ENCODE data around the gene TGFB3. TPM values are rescaled to one million over a fixed set of nuclear protein-coding genes. Genes with fewer than 3 reads are reported as not detected.

Gene TGFB3
- polyA plus RNA-seq, 3 donors from 2014 or later, result 0.39 to 0.46 TPM; not detected in 1

DNA sequence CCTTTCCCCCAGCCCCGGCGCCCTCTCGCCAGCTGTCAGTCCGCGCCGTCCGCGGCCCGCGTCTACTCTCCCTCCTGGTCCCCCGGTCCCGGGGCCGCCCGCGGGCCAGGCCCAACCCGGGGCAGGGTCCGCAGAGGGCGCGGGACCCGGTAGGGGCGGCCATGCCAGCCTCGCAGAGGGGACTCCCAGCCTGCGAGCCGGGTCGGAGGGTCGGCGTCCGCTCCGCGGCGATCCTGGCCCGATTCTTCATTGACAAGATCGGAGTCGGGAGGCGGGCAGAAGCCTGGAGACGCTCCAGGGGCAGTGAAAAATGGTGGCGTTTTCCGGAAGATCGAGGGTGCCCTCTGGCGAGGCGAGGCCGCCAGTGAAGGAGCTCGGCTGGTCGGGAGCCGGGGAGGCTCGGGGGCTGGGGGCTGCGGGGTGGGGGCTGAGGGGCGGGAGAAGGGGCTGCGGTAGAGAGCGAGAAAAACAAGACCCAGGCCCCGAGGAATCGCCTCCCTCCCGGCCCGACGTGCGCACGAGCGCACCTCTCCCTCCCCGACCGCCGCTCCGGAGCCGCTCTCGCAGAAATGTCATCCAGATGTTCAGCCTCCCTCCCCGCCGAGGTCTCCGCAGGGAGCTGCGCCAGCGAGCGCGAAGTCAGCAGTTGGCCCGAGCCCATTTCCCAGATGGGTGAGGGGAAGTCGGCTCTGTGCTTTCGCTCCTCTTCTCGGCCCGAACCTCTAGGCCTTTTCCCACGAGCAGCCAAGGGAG, 647 bp upstream of the TGFB3 start:
- H3K9me3 Mint-ChIP-seq, result no peaks in the 10 kb centered on the region
- H3K27me3 Mint-ChIP-seq (ENCODE audit: low read depth in 3 of 3), result peaks cover 7 to 18% (median 12%) of the 10 kb centered on the region in 3 donors
- DNase-seq, result peak; percentile 76 to 79 (median 79)
- peaks cover 49 to 51% of the 10 kb centered on the region in 2 donors for H3K4me1 Mint-ChIP-seq
- H3K36me3 Mint-ChIP-seq, result no peaks in the 10 kb centered on the region
- H3K4me3 Mint-ChIP-seq, result peak overlapping the region; percentile 87 to 96 (median 91)
- H3K27ac Mint-ChIP-seq, result peak overlapping the region; percentile 89 to 100 (median 95)

DNA sequence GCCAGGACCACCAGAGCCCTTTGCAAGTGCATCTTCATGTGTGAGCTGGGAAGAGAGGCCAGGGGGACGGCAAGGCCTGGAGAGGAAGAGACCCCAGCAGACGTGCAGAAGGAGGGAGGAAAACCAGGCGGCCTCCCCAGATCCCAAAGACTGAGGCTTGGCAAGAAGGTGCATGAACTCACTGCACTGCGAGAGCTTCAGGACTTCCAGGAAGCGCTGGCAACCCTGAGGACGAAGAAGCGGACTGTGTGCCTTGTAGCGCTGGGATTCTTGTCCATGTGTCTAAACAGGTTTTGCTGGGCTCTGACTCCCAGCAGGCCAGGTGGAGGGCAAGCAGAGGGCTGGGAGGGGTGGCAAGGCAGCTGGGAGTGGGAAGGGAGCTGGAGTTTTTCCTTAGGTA, 939 bp downstream of the TGFB3 start:
- no peak for DNase-seq
- no peaks in the 10 kb centered on the region for H3K36me3 Mint-ChIP-seq
- peaks cover 35 to 41% of the 10 kb centered on the region in 2 donors for H3K4me1 Mint-ChIP-seq
- H3K4me3 Mint-ChIP-seq, result peak overlapping the region; percentile 87 to 96 (median 91)
- H3K9me3 Mint-ChIP-seq, result no peaks in the 10 kb centered on the region
- H3K27ac Mint-ChIP-seq, result peak overlapping the region in 5 of 6 donors; percentile 66 to 100 (median 95)
- H3K27me3 Mint-ChIP-seq (ENCODE audit: low read depth in 3 of 3), result peaks cover 7 to 14% (median 12%) of the 10 kb centered on the region in 3 donors

DNA sequence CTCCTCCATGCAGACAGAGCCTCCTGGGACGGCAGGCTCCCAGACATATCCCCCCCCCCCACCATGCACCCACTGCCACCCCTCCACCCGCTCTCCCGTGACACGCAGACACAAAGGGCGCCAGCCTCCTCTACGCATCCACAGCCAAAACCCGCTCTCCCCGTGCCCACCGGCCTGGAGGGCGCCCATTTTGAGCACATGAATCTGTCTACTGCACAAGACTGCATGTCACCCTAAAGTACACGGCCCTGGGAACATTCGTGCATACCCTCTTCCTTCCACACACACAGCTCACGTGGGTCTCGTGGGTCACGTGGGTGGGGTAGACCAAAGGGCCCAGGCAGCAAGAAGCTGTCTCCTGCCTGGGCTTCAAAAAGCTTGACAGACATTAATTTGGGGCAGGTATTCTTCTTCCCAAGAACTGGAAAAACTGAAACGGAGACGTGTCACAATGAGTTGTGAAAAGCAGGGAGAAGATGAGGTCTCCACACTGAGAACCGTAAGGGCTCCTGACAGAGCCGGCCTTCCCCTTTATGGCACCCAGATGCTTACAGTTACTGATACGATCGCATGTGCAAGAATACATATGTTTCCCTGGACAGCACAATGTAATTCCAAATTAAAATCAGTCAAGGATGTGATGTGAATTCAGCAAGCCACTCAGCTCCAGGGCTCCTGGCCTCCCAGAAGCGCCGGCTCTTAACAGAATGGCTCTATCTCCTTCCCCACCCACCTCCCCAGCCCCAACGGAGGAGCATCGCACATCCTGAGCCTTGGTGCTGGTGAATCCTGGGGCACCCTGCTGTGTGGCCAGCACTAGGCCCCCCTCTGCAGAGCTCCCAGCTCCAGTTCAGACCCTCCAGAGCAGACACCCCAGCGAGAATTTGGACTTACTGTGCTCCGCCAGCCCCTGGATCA, 1.9 kb downstream of the TGFB3 start:
- peak overlapping the region in 2 of 6 donors; percentile 17 to 45 for H3K27ac Mint-ChIP-seq
- H3K36me3 Mint-ChIP-seq, result no peaks in the 10 kb centered on the region
- H3K27me3 Mint-ChIP-seq (ENCODE audit: low read depth in 3 of 3), result peaks cover 5 to 10% (median 8%) of the 10 kb centered on the region in 3 donors
- no peaks in the 10 kb centered on the region for H3K9me3 Mint-ChIP-seq
- no peak for DNase-seq
- H3K4me1 Mint-ChIP-seq, result peaks cover 27 to 37% of the 10 kb centered on the region in 2 donors
- H3K4me3 Mint-ChIP-seq, result peak overlapping the region in 3 of 5 donors; percentile 10 to 60 (median 17)

DNA sequence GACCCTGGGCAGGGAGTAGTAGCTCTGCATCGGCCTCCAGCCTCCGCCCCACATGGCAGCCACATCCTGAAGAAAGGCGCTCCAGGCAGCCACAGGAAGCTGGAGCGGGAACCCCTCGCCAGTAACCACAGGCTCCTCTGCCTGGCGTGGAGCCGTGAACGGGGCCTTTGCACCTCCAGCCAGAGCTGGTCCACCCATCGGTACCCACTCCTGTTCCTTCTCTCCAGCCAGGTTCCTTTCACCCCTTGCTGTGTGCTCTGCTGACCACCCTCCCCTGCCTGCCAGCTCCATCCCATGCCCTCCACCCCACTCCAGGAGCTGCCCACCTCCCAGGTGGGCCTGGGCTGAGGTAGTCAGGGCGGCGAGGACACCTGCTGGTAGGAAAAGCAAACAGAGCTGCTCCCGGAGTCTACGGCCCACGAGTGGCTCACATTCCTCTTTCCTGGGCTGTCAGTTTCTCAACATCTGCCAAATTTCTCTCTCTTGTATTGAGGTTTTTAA, 2.7 kb downstream of the TGFB3 start:
- no peaks in the 10 kb centered on the region for H3K9me3 Mint-ChIP-seq
- peaks cover 27 to 37% of the 10 kb centered on the region in 2 donors for H3K4me1 Mint-ChIP-seq
- peaks cover 5 to 9% (median 8%) of the 10 kb centered on the region in 3 donors for H3K27me3 Mint-ChIP-seq (ENCODE audit: low read depth in 3 of 3)
- no peaks in the 10 kb centered on the region for H3K36me3 Mint-ChIP-seq
- H3K4me3 Mint-ChIP-seq, result peak overlapping the region in 2 of 5 donors; percentile 17 to 60
- DNase-seq, result peak in 1 of 3 donors; percentile 5
- H3K27ac Mint-ChIP-seq, result peak overlapping the region in 1 of 6 donors; percentile 45

DNA sequence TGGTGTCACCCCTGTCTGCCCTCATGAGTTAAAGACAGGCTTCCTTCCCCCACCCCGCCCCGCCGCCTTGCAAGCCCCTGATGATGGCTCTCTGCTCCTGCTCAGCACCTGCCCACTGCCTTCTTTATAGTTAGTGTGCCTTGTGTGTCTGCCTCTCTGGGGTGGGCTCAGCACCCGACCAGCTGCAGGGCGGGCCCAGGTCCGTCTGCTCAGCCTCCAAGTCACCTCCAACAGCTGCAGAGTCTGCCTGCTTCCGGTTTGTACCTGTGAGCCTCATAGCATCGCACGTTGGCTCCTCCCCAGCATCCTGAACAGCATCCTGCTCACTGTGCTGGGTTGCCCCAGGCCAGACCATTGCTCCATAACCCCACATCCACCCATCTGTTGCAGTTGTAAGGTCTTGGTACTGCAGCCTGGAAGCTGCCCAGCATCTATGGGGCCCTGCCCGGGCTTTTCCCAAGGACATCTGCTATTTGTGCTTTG, 3.5 kb downstream of the TGFB3 start:
- Mint-ChIP-seq H3K4me1 (peaks cover 27 to 37% of the 10 kb centered on the region in 2 donors), H3K27ac (no peak overlapping the region), H3K9me3 (no peaks in the 10 kb centered on the region), H3K36me3 (no peaks in the 10 kb centered on the region), H3K4me3 (no peak overlapping the region), H3K27me3 (ENCODE audit: low read depth in 3 of 3) (peaks cover 3 to 8% (median 6%) of the 10 kb centered on the region in 3 donors)
- DNase-seq, result no peak

DNA sequence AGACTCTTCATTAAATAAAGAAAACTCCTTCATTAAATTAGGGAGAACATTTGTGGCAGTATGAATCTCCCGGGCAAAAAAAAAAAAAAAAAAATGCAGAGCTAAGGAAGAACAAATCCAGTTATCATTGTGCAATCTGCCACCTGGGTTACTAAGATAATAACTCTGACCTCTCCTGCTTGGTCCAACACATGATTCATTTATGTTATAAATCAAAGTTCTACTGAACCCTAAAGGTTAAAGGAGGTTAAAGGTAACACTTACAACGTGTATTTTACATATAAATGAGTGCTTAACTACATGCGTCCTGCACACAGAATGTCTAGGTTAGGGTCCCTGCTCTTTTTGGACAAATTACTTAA, 4.2 kb downstream of the TGFB3 start:
- Mint-ChIP-seq H3K4me1 (peaks cover 27 to 32% of the 10 kb centered on the region in 2 donors), H3K9me3 (no peaks in the 10 kb centered on the region), H3K27ac (no peak overlapping the region), H3K4me3 (no peak overlapping the region), H3K36me3 (no peaks in the 10 kb centered on the region), H3K27me3 (ENCODE audit: low read depth in 3 of 3) (peaks cover 3 to 8% (median 6%) of the 10 kb centered on the region in 3 donors)
- DNase-seq, result no peak

DNA sequence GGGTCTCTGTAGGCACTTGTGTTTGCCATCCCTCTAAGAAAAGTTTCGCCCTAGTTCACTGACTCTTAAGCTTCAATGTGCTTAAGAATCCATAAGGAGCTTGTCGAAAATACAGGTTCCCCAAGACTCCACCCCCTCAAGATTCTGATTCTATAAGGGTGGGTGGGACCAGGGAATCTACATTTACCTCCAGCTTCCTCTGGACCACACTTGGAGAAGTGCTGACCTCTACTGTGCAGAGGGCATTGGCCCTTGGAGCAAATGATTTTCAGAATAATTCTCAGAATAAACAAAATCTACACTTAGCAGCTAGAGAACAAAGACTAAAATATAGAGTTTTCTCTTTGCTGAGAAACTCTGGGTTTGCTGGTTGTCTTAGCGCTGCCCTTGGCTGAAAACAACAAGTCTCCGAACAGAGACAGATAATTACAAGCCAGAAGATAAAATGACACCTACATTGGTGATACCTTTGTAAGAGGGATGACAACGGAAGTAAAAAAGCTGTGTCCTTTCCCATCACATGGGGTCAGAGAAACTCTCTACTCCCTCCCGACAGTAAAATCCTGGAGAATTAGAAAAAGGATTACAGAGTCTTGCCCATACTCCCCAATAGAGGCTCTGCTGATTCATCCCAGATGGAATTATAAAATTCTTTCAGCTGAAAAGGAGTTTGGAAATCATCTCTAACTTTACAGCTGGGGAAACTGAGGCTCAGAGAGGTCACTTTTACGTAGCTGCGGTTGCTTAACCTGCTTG, 4.8 kb downstream of the TGFB3 start:
- no peak overlapping the region for H3K27ac Mint-ChIP-seq

DNA sequence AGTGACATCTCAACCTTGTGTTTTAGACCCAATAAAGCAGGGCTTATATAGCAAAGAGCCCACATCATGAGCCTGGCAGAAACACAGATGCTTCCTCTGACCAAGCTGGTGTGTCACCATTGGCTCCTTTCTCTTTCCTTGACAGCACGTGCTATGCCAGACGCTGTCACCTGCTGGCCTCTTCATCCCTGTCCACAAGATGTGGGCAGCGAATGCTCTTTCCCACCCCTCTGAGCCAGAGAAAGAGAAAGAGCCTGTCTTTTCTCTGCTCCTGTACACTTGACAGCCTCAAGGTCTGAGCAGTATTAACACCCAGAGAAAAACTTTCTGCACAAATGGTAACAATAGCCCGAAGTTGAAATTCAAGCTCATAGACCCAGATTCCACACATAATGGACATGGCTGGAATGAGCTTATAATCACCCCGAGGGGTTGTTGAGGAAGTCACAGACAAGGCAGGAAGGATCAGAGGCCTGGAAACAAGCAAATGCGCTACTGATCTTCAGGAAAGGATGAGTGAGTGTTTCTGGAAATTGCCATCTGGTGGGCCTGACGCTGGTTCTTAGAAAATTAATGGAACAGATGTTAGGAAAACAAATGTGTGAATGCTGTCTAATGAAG, 8.9 kb downstream of the TGFB3 start:
- Mint-ChIP-seq H3K27ac (no peak overlapping the region), H3K9me3 (no peaks in the 10 kb centered on the region)

More for the DNA sequence above, 4.8 kb downstream of the TGFB3 start:
- no peak for DNase-seq
- Mint-ChIP-seq H3K9me3 (no peaks in the 10 kb centered on the region), H3K36me3 (peaks cover 0 to 4% (median 0%) of the 10 kb centered on the region in 3 donors), H3K4me1 (peaks cover 26 to 32% of the 10 kb centered on the region in 2 donors), H3K27me3 (ENCODE audit: low read depth in 3 of 3) (peaks cover 3 to 8% (median 6%) of the 10 kb centered on the region in 3 donors), H3K4me3 (no peak overlapping the region)

DNA sequence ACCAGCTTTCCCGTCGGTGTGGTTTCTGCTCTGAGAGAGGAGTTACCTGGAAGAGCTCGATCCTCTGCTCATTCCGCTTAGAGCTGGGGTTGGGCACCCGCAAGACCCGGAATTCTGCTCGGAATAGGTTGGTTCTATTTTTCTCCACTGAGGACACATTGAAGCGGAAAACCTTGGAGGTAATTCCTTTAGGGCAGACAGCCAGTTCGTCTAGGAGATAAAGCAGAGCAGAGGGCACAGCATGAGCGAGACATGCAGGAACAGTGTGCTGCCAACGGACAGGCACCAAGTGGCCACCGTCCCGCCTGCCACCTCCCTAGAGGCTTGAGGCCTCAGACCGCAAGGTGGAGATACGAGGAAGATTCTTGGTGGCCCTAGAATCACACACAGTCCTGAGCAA, 10.3 kb downstream of the TGFB3 start:
- no peak for DNase-seq
- peaks cover 0 to 3% (median 0%) of the 10 kb centered on the region in 3 donors for H3K27me3 Mint-ChIP-seq (ENCODE audit: low read depth in 3 of 3)
- no peak overlapping the region for H3K4me3 Mint-ChIP-seq
- no peak overlapping the region for H3K27ac Mint-ChIP-seq
- no peaks in the 10 kb centered on the region for H3K9me3 Mint-ChIP-seq
- H3K4me1 Mint-ChIP-seq, result no peaks in the 10 kb centered on the region
- H3K36me3 Mint-ChIP-seq, result peaks cover under 1 to 29% (median under 1%) of the 10 kb centered on the region in 3 donors

More for the DNA sequence above, 8.9 kb downstream of the TGFB3 start:
- H3K36me3 Mint-ChIP-seq, result peaks cover 0 to 21% (median 0%) of the 10 kb centered on the region in 3 donors
- H3K4me1 Mint-ChIP-seq, result no peaks in the 10 kb centered on the region
- no peak overlapping the region for H3K4me3 Mint-ChIP-seq
- H3K27me3 Mint-ChIP-seq (ENCODE audit: low read depth in 3 of 3), result no peaks in the 10 kb centered on the region
- no peak for DNase-seq

DNA sequence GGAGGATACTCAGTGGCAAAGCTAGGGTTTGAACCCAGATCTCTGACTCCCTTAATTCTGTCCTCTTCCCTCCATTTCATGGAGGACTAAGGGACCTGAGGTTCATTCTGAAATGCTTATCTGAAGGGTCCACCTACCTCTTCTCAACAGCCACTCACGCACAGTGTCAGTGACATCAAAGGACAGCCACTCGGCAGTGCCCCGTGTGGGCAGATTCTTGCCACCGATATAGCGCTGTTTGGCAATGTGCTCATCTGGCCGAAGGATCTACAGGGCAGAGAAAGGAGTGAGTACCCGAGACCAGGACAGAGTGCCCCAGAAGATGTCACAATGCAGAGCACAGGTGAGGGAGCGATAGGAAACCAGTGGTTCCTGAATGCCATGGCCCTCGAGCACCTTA, 10.8 kb downstream of the TGFB3 start:
- no peak overlapping the region for H3K27ac Mint-ChIP-seq
- no peak for DNase-seq
- peaks cover 0 to 3% (median 0%) of the 10 kb centered on the region in 3 donors for H3K27me3 Mint-ChIP-seq (ENCODE audit: low read depth in 3 of 3)
- H3K9me3 Mint-ChIP-seq, result no peaks in the 10 kb centered on the region
- H3K4me1 Mint-ChIP-seq, result no peaks in the 10 kb centered on the region
- H3K4me3 Mint-ChIP-seq, result no peak overlapping the region
- peaks cover 4 to 34% (median 5%) of the 10 kb centered on the region in 3 donors for H3K36me3 Mint-ChIP-seq

DNA sequence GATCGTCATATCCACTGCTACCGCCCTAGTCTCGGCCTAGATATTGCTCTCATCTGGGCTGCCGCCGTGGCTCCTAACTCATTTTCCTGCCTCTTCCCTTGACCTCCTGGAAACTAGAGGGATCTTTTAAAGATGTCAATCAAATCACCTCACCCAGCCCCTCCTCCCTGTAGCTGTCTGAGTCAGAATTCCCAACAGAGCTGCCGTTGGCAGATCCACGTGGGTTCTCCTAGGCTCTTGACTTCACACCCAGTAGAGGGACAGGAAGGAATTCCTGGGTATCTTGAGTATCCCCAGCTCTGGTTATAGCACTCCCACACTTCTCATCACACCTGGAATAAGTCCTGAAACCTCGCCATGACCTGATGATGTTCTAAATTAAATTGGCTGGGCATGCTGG, 11.9 kb downstream of the TGFB3 start:
- Mint-ChIP-seq H3K27ac (no peak overlapping the region), H3K9me3 (no peaks in the 10 kb centered on the region), H3K27me3 (ENCODE audit: low read depth in 3 of 3) (peaks cover 0 to 3% (median 0%) of the 10 kb centered on the region in 3 donors), H3K4me1 (no peaks in the 10 kb centered on the region), H3K4me3 (no peak overlapping the region), H3K36me3 (peaks cover 11 to 37% (median 11%) of the 10 kb centered on the region in 3 donors)
- no peak for DNase-seq

DNA sequence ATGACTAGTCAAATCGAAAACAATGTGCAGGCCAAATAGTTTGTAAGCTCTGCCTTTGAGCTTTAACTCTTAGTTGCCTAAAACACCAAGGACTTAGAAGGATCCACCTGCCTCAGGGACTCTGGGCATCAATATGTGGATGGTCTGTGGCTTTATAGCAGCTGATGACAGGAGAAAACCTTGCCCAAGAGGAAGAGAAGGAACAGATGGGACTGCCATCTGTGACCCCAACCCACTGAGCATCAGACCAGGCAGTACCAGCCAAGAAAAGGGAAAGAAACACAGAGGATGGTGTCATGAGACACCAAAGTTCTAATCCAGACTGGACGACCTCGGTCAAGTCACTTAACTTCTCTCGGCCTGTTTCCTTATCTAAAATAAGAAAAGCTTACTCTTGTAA, 12.7 kb downstream of the TGFB3 start:
- Mint-ChIP-seq H3K4me3 (no peak overlapping the region), H3K27ac (no peak overlapping the region), H3K36me3 (peaks cover 11 to 37% (median 14%) of the 10 kb centered on the region in 3 donors), H3K9me3 (no peaks in the 10 kb centered on the region), H3K27me3 (ENCODE audit: low read depth in 3 of 3) (peaks cover 0 to 3% (median 0%) of the 10 kb centered on the region in 3 donors), H3K4me1 (no peaks in the 10 kb centered on the region)
- no peak for DNase-seq

All from immature natural killer cell (primary cell).